Measurements from ENCODE around the gene TLL1. TPM values are rescaled to one million over a fixed set of nuclear protein-coding genes. Genes with fewer than 3 reads are reported as not detected.
A peak's percentile ranks its signal among the peaks of the same experiment; 100 is the strongest.

TLL1 gene
- polyA plus RNA-seq (2011; rRNA removed), result not detected in 2 replicates
- not detected in 2 replicates for polyA minus RNA-seq (2011; rRNA and poly(A)+ RNA removed)

DNA sequence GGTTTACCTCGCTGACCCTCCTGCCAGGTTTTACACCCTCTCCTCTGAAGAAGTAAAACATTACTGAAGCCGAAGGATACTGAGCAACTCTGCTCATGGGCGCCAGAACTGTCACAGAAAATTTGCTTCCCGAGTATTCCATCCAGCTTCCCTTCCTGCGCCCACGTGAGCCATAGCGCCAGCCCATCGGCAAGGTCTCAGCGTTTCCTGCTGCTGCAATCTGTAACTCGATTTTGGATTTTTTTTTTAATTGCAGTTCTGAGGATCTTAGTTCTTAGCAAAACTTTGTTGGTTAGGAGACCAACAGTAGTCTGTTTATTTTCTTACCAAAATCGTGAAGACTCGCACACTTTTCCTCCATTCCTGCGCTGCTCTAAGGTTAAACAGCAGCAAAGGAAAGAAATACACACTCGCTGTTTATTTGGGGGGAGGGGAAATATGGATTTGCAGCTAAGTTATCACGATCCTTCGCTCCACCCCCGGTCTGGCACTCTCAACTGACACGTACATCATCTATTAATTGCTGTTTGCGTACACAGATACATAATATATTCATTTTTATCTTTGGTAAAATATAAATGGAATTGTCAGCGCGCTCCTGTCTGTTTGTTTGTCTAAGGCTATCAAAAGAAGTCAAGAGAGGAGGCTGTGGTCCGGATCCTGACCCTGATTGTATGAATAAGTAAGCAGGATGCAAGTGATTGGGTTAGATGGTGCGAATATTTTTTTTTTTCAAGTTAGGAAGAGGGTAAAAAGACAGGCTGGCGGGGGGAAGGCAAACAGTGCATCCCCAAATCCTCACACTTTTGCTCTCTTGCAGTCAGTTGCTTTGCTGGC is at the start of gene TLL1:
TLL1 (plus strand) TSS at position 777 of the 837 bp plus-strand sequence. CDS start 668 bp downstream, outside the sequence.
- DNase-seq (ENCODE audit: low read depth, low spot score), result no peak
- peaks cover 26% of the 10 kb centered on the region for H3K27me3 ChIP-seq (ENCODE audit: control insufficient read depth, insufficient read depth, low read length)
- no peaks in the 10 kb centered on the region; the same call in 1 of the 2 replicates for H3K9me3 ChIP-seq (ENCODE audit: control insufficient read depth, insufficient read depth, low read length)
- peak within 1 kb of the TSS; percentile 25 for H3K4me3 ChIP-seq (ENCODE audit: low read depth, low read length)
- ChIA-PET POLR2A (no interaction called here), CTCF (no interaction called here)
- TF ChIP-seq CTCF (IDR thresholded peaks at IDR 0.05; ENCODE audit: low read depth, low read length), result no peak
- H3K27ac ChIP-seq (ENCODE audit: low read depth, low read length), result no peak within 1 kb of the TSS

- TF ChIP-seq CTCF (IDR thresholded peaks at IDR 0.05; ENCODE audit: low read depth, low read length), result no peak
- no peaks in the 10 kb centered on the region for H3K9me3 ChIP-seq (ENCODE audit: control insufficient read depth, insufficient read depth, low read length)
- POLR2A ChIA-PET, result no interaction called here
- CTCF ChIA-PET, result no interaction called here
- no peak overlapping the region for H3K4me3 ChIP-seq (ENCODE audit: low read depth, low read length)
- DNase-seq (ENCODE audit: low read depth, low spot score), result no peak
- no peaks in the 10 kb centered on the region for H3K27me3 ChIP-seq (ENCODE audit: control insufficient read depth, insufficient read depth, low read length)
- H3K27ac ChIP-seq (ENCODE audit: low read depth, low read length), result no peak overlapping the region
These were observed 46.9 kb upstream of the TLL1 start for GRCh38 chr4:165826166-165826565.

- H3K27ac ChIP-seq (ENCODE audit: low read depth, low read length), result no peak overlapping the region
- no peak overlapping the region for H3K4me3 ChIP-seq (ENCODE audit: low read depth, low read length)
- no peaks in the 10 kb centered on the region for H3K27me3 ChIP-seq (ENCODE audit: control insufficient read depth, insufficient read depth, low read length)
- POLR2A ChIA-PET, result no interaction called here
- CTCF ChIA-PET, result no interaction called here
- no peak for DNase-seq (ENCODE audit: low read depth, low spot score)
- no peak for TF ChIP-seq CTCF (IDR thresholded peaks at IDR 0.05; ENCODE audit: low read depth, low read length)
- no peaks in the 10 kb centered on the region for H3K9me3 ChIP-seq (ENCODE audit: control insufficient read depth, insufficient read depth, low read length)
These were observed 46.0 kb upstream of the TLL1 start for GRCh38 chr4:165827018-165827417.

DNA sequence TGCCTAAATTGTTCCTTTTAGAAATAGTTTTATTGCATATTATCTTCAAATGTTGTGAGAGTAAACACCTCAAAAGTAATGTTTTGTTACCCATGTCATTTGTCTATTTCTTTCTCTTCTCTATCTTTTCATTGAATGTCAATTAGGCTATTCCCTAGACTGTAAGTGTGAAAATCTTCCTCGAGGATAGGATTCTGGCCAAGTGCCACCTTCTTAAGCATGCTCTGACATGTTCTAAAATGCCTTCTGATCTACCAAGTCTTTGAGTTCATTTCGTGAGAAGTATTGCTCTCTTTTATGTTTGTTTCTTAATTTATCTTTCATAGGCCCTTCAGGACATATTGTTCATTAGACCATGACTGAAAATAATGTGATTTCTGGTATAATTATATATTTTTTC is 44.1 kb upstream of the TLL1 start:
- ChIA-PET CTCF (no interaction called here), POLR2A (no interaction called here)
- H3K27me3 ChIP-seq (ENCODE audit: control insufficient read depth, insufficient read depth, low read length), result no peaks in the 10 kb centered on the region
- DNase-seq (ENCODE audit: low read depth, low spot score), result no peak
- H3K9me3 ChIP-seq (ENCODE audit: control insufficient read depth, insufficient read depth, low read length), result no peaks in the 10 kb centered on the region
- no peak overlapping the region for H3K27ac ChIP-seq (ENCODE audit: low read depth, low read length)
- no peak for TF ChIP-seq CTCF (IDR thresholded peaks at IDR 0.05; ENCODE audit: low read depth, low read length)
- no peak overlapping the region for H3K4me3 ChIP-seq (ENCODE audit: low read depth, low read length)

- H3K4me3 ChIP-seq (ENCODE audit: low read depth, low read length), result no peak overlapping the region
- H3K27ac ChIP-seq (ENCODE audit: low read depth, low read length), result no peak overlapping the region
- DNase-seq (ENCODE audit: low read depth, low spot score), result no peak
- CTCF ChIA-PET, result no interaction called here
- H3K27me3 ChIP-seq (ENCODE audit: control insufficient read depth, insufficient read depth, low read length), result no peaks in the 10 kb centered on the region
- 0 out of 2 replicates have a peak, but pooled peaks cover 3% of the 10 kb centered on the region for H3K9me3 ChIP-seq (ENCODE audit: control insufficient read depth, insufficient read depth, low read length)
- POLR2A ChIA-PET, result no interaction called here
- TF ChIP-seq CTCF (IDR thresholded peaks at IDR 0.05; ENCODE audit: low read depth, low read length), result no peak
These were observed 38.9 kb upstream of the TLL1 start for GRCh38 chr4:165834116-165834515.

All from AG04450 (cell line).